ENCODE measurements around the gene CDRT4. TPM values are rescaled to one million over a fixed set of nuclear protein-coding genes. Genes with fewer than 3 reads are reported as not detected.

The CDRT4 gene
- total RNA-seq, 4 donors from 2014 or later, result 1.8 to 8.7 (median 7.0) TPM

GRCh38 chr17:15480204-15480603 is 12.8 kb upstream of the CDRT4 start:
- TF ChIP-seq, protein P1, sequence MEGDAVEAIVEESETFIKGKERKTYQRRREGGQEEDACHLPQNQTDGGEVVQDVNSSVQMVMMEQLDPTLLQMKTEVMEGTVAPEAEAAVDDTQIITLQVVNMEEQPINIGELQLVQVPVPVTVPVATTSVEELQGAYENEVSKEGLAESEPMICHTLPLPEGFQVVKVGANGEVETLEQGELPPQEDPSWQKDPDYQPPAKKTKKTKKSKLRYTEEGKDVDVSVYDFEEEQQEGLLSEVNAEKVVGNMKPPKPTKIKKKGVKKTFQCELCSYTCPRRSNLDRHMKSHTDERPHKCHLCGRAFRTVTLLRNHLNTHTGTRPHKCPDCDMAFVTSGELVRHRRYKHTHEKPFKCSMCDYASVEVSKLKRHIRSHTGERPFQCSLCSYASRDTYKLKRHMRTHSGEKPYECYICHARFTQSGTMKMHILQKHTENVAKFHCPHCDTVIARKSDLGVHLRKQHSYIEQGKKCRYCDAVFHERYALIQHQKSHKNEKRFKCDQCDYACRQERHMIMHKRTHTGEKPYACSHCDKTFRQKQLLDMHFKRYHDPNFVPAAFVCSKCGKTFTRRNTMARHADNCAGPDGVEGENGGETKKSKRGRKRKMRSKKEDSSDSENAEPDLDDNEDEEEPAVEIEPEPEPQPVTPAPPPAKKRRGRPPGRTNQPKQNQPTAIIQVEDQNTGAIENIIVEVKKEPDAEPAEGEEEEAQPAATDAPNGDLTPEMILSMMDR (IDR thresholded peaks at IDR 0.05; ENCODE audit: low read depth), result no peak

DNA sequence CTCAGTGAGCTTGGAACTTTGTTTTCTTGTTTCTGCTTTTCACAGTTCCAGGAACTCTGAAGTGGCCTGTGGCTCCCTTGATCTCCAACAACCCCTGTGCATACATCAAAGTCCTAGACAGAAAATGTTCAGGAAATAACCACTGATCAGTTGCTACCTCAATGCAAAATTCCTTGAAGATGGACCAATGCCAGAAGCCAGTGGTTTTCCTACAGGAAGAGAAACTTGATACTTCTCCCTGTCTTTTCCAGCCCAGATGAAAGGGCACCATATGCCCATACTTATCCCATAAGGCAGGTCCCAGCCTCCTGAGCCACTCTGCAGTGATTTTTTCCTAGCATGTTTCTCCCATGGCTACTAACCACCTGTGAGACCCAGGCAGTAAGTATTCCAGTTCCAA is 12.3 kb upstream of the CDRT4 start:
- TF ChIP-seq, protein P1 (IDR thresholded peaks at IDR 0.05; ENCODE audit: low read depth), result no peak

- TF ChIP-seq, protein P1 (IDR thresholded peaks at IDR 0.05; ENCODE audit: low read depth), result no peak
These were observed 11.4 kb upstream of the CDRT4 start for GRCh38 chr17:15478845-15479244.

GRCh38 chr17:15475631-15476354 is 8.4 kb upstream of the CDRT4 start:
- TF ChIP-seq, protein P1 (IDR thresholded peaks at IDR 0.05; ENCODE audit: low read depth), result no peak

DNA sequence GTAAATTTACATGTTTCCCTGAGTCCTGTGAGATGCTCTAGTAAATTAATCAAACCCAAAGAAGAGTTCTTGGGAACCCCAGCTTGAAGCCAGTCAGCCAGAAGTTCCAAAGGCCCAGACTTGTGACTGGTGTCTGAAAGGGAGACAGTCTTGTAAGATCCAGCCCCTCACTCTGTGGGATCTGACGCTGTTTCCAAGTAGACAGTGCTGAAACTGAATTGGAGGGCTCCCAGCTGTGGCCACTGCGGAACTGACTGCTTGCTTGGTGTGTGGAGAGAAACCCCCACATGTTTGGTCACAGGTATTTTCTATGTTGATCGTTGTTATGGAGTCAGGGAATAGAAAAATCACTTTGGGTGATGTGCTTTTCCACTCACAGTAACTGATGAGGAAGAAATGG is 5.5 kb upstream of the CDRT4 start:
- TF ChIP-seq, protein P1 (IDR thresholded peaks at IDR 0.05; ENCODE audit: low read depth), result no peak

DNA sequence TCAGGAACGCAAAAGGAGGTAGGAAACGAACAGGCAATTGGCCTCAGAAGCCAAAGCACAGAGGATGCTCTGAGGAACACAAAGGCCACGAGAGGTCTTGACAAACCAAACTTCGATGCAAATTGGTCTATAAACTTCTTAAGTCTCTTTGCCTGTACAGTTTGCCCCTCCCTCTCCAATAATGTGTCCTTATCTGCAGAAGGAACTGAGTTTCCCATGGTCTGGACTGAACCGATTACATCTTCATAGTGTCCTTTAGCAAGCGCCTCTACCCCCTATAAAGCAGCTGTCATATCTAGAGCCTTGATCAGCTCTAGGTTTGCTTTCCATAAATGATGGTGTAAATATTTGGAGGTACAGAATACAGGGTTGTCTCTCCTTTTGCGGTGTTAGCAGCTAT is 3.1 kb upstream of the CDRT4 start:
- TF ChIP-seq, protein P1 (IDR thresholded peaks at IDR 0.05; ENCODE audit: low read depth), result no peak

- TF ChIP-seq, protein P1 (IDR thresholded peaks at IDR 0.05; ENCODE audit: low read depth), result no peak
These were observed 1.8 kb upstream of the CDRT4 start for GRCh38 chr17:15469260-15469659.

All from subcutaneous adipose tissue (tissue), 4 donors.